HG03175 (cell line): ENCODE data around the gene DNAJC15.

ENCODE experiments used
- ATAC-seq: cut with Tn5 transposase; IDR thresholded peaks from one replicate; pipeline ENCODE4 v1.9.1; 2021; ENCODE audit warnings: mild to moderate bottlenecking, moderate library complexity; ENCODE audit not compliant: unreplicated experiment

DNAJC15 gene

DNA sequence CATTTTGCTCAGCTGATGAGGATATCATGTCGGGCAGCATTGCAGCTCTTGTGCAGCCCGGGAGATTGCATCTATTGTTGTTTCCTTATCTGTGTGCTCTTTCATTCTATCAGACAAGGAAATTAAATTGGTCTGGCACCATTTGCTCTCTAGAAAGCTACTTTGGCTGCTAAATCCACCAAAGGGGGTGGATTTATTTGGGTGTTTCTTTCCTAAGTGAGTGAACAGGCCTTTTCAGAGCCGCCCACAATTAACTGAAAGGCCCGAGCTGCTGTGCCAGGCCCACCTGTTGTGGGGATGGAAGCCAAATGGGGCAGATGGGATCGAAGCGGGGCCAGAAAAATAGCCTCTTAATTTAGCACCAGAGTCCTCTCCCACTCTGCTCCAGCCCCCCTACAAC, 99.4 kb downstream of the DNAJC15 start:
- no peak for ATAC-seq

- no peak for ATAC-seq
Measured at GRCh38 chr13:43123856-43124255, 100.5 kb downstream of the DNAJC15 start.

- no peak for ATAC-seq
Measured at GRCh38 chr13:43124490-43124889, 101.1 kb downstream of the DNAJC15 start.

- ATAC-seq, result no peak
Measured at GRCh38 chr13:43126420-43126819, 103.0 kb downstream of the DNAJC15 start.

GRCh38 chr13:43127103-43127798, 103.9 kb downstream of the DNAJC15 start:
- no peak for ATAC-seq

DNA sequence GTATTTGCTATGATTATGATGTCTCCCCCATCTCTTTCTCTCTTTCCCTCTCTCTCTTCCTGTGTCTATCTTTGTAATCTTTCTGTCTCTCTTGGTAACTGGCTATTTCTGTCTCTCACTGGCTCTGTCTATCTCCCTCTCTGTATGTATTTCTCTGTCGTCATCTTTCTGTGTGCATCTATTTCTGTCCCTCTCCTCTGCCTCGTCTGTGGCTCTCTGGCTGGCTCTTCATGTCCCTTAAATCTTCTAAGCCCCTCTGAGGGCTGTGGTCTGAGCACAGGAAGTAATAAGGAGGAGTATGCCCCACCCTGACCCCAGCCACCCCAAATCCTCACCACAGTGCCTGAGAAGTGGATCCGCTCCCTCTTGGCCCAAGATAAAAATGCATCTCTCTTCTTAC, 104.4 kb downstream of the DNAJC15 start:
- no peak for ATAC-seq

- no peak for ATAC-seq
Measured at GRCh38 chr13:43128504-43128961, 105.1 kb downstream of the DNAJC15 start.

DNA sequence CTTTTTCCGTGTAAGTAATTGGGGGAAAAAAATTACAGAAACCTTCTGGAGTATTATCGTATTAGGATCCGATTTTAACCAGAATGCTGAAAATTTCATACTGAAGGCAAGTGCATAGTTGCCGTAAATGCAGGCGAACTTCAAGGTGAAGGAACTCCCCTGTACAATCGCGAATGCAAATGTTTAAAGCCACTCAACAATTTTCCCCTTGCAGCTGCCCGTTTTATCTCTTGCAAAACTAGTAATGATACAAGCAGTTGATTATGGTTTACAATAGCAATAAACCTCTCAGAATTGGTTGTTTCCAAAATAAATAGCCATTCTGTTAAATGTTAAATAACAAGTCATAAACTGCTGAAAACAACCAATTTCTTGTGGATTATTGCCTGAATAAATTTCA, 105.7 kb downstream of the DNAJC15 start:
- ATAC-seq, result no peak

DNA sequence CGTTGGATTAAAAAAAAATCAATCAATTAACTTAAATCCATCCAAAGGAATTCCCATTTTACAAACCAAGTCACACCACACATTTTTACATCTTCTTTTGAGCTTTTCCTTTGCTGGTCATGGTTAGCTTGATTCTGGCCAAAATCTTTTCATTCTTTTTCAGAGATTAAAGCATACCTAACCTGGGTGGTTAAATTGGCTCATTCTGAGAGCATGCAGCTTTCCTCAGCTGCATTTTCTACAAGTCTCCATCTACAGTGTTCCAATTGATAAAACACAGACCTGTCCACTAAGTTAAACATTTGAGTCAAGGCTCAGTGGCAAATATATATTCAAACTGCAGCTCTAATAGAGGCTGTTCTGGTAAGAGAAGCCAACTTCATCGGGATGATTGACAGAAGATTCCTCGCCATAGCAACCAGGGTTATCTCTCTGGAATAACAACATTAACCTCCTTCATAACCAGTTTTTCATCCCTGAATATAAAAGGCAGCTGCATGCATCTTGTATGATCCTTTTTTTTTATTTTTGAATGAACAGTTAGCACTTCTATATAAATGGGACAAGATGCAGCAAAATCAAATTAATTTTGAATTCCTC, 106.2 kb downstream of the DNAJC15 start:
- ATAC-seq, result no peak

GRCh38 chr13:43132257-43132656, 108.9 kb downstream of the DNAJC15 start:
- no peak for ATAC-seq

DNA sequence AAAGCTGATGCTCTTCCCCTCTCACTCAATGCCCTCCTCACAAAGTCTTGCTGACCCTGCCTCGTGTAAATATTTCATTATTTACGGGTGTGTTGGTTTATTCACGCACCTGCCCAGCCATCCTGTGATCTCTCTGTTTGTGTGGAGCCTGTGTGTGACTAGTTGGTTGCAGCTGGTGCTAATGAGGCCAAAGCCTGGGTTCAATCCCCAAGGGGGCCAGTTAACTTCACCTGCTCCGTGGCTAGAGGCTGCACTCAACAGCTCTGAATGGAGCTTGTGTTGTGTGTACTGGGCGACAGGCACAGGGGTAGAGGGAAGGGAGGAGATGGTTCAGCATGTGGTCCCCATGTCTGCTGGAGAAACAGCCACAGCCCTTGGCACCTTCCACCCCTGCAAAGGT, 109.5 kb downstream of the DNAJC15 start:
- no peak for ATAC-seq

DNA sequence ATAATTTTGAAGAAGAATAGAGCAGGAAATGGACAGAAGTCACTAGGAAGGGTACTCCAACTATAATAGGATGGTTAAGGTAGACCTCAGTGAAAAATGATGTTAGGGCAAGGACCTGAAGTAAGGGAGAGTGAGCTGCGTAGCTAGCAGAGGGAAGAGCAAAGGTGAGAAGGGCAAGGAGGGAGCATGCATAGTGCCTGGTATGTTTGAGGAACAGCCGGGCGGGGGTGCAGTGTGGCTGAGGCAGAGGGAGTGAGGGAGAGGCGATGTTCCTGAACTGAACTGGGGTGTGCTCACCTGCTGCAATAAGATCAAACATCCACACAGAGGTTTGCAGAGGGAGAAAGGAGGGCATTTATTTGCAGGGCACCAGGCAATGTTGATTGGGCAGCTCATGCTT, 110.4 kb downstream of the DNAJC15 start:
- ATAC-seq, result no peak

GRCh38 chr13:43134868-43135267, 111.5 kb downstream of the DNAJC15 start:
- no peak for ATAC-seq

GRCh38 chr13:43135516-43135915, 112.1 kb downstream of the DNAJC15 start:
- ATAC-seq, result no peak

DNA sequence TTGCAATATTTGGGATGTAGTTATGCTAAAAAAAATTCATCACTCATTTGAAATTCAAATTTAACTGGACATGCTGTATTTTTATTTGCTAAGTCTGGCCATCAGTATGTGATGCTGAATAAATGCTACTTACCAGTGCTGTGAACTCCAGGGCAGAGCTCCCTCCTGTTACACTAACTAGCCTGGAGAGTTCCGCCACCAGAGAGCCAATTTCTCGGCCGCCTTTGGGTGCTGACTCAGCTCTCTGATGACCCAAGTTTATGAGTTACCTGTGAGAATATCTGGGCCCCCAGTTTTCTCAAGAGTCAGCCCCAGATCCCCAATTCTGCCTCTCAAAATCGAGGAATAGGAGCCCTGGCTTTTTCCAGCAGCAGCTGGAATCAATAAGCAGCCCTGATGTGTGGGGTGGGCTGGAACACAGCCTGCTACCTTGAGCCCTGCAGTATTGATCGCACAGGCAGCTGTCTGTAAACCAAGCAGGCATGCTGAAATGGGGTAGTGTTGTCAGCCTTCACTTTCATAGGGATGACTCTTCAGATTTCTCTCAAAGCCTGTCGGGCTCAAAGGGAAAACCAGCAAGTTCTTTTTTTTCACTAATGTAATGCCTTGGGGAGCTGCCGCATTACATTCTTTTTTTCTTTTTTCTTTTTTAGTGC, 113.7 kb downstream of the DNAJC15 start:
- ATAC-seq, result no peak

GRCh38 chr13:43139211-43139610, 115.8 kb downstream of the DNAJC15 start:
- ATAC-seq, result no peak

DNA sequence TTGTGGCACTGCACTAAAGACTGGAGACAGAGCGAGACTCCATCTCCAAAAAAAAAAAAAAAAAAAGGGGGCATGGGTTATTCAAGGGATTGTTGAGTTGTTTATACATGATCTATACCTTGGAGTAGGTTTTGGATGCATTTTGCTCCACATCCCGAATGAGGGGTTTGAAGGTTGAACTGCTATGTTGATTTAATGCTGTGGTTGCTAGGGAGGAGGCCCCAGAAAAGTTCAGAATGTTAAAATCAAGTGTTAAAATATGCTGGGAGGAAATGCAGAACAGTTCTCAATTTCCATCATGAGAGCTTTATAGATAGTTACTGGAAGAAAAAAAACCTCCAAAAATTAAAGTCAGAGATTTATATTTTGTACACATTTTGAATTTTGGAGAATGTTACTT, 116.5 kb downstream of the DNAJC15 start:
- ATAC-seq, result no peak

- ATAC-seq, result no peak
Measured at GRCh38 chr13:43140985-43141384, 117.6 kb downstream of the DNAJC15 start.

DNA sequence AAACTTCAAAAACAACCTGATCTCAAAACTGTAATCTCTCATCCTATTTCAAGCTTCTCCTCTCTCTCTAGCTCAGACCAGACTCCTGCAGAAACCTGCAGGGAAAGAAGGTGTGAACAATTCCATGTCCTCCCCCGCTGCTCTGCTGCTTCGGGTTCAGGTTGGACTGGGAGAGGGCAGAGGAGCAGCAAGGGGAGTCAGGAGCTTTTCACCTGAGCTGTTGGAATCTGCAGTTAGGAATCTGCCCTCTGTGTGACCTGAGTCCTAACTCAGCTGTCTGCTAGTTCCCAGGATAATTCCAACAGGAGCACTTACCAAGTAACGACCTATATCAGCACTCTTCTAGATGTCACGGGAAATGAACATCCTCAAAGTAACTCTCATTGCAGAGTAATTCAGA, 118.3 kb downstream of the DNAJC15 start:
- no peak for ATAC-seq

DNA sequence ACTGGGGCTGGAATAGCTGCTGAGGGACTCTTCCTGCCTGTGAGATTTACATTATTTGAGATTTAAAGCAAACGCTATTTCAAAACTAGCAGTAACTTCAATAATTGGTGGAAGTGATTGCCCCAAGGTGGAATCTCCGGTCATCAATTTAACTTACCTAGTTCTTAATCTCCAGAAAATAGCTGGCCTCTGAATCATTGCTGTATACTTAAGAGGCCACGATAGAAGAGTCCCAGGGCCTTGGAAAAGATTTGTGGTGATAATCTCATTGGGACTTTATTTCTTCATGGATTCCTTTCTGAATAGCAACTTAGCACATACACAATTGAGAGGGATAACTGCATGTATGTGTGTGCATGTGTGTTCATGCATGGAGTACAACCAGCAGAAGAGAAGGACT, 120.2 kb downstream of the DNAJC15 start:
- ATAC-seq, result no peak

DNA sequence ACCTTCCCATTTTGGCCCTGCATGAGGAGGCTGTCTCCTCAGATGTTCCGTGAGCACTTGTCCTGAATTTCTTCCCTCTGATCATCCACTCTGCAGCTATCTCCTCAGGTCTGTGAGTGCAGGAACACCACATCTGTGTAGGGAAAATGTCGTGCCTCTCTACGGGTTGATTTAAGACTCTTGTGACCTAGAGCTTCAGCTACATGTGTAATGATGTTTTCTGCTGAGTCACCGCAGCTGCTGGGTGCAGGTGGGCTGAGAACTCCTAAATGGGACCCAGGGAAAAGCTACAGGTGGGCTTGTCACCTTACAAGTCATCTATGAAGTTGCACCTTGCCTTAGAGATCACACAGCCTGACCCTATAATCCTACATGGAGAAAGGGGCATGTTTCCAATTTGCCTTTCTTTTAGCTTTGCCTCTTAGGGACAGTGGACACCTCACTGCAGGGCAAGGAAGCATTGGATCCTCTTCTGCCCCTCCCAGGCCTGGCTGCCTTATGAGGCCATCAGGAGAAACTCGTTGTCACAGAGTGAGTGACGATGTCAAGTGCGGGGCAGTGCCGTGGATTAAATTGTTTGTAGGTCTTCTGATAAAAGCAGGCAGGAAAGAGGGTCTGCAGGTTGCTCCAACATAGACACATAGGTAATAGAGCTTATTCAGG, 122.3 kb downstream of the DNAJC15 start:
- ATAC-seq, result no peak

DNA sequence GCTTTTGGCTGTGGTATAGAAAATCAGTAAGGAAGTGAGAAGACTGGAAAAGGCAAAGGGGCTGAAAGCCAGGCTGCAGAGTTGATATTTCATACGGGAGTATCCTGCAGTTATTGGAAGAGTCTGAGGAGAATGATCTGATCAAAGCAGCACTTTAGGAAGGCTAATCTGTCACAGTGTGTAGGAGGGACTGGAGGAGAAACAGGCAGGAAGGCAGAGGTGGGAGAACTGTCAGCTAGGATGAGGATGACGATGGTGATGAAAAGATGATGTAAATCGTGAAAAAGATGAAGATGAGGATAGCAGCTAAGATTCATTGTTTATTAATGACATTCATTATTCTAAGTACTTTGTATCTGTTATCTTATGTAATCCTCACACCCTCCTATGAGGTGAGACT, 123.0 kb downstream of the DNAJC15 start:
- no peak for ATAC-seq
